BE2C (cell line): ENCODE data around the gene NR2F2.
A peak's percentile ranks its signal among the peaks of the same experiment; 100 is the strongest.

Experiments
- DNase-seq: peaks from one replicate; pipeline ENCODE4 v3.0.0-alpha.2; 2020
- H3K27me3 ChIP-seq: fragments of 250-450 bp; sonication (Bioruptor Pico); 2 replicates; pipeline ENCODE4 v1.5.1; 2020; ENCODE audit warnings: mild to moderate bottlenecking
- H3K36me3 ChIP-seq: fragments of 250-450 bp; sonication (Bioruptor Pico); 2 replicates; pipeline ENCODE4 v1.5.1; 2020; ENCODE audit warnings: mild to moderate bottlenecking
- H3K4me1 ChIP-seq: fragments of 250-450 bp; sonication (Bioruptor Pico); 2 replicates; pipeline ENCODE4 v1.5.1; 2020
- H3K4me3 ChIP-seq: 2 replicates; pipeline ENCODE4 v1.5.1; 2011; ENCODE audit warnings: low read depth, low read length
- H3K9me3 ChIP-seq: fragments of 250-450 bp; sonication (Bioruptor Pico); 2 replicates; pipeline ENCODE4 v1.5.1; 2020
- TF ChIP-seq, protein P1 (sequence below): IDR thresholded peaks from 2 replicates; pipeline ENCODE4 v1.5.1; 2012; ENCODE audit warnings: mild to moderate bottlenecking, low read depth, low read length

The NR2F2 gene

DNA sequence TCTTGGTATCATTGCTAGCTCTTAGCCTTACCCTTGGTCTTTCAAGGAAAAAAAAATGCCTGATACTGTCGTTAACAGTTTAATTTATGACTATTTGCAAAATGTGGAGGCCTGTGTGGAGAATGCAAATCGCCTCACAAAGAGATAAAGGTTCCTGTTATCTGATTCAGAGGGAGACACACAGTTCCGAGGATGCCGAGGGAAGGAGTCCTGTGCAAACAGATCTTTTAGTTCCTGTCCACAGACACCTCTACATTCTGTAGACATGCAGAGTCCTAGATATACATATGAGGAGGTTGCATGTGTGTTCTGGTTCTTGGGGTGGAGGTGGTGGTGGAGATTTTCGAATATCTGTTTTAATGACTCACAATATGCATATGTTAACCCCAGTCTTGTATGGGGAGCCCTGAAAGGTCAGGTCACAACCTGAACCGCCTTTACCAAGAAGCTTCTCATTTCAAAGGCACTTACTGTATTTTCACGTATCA, 5.7 kb downstream of the NR2F2 start:
- Histone ChIP-seq H3K4me3 (peak overlapping the region; percentile 74), H3K4me1 (no peaks in the 10 kb centered on the region; the same call in 1 of the 2 replicates), H3K36me3 (peaks cover 39% of the 10 kb centered on the region), H3K27me3 (no peaks in the 10 kb centered on the region), H3K9me3 (no peaks in the 10 kb centered on the region)
- DNase-seq, result no peak
- TF ChIP-seq, protein P1, sequence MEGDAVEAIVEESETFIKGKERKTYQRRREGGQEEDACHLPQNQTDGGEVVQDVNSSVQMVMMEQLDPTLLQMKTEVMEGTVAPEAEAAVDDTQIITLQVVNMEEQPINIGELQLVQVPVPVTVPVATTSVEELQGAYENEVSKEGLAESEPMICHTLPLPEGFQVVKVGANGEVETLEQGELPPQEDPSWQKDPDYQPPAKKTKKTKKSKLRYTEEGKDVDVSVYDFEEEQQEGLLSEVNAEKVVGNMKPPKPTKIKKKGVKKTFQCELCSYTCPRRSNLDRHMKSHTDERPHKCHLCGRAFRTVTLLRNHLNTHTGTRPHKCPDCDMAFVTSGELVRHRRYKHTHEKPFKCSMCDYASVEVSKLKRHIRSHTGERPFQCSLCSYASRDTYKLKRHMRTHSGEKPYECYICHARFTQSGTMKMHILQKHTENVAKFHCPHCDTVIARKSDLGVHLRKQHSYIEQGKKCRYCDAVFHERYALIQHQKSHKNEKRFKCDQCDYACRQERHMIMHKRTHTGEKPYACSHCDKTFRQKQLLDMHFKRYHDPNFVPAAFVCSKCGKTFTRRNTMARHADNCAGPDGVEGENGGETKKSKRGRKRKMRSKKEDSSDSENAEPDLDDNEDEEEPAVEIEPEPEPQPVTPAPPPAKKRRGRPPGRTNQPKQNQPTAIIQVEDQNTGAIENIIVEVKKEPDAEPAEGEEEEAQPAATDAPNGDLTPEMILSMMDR, result no peak

DNA sequence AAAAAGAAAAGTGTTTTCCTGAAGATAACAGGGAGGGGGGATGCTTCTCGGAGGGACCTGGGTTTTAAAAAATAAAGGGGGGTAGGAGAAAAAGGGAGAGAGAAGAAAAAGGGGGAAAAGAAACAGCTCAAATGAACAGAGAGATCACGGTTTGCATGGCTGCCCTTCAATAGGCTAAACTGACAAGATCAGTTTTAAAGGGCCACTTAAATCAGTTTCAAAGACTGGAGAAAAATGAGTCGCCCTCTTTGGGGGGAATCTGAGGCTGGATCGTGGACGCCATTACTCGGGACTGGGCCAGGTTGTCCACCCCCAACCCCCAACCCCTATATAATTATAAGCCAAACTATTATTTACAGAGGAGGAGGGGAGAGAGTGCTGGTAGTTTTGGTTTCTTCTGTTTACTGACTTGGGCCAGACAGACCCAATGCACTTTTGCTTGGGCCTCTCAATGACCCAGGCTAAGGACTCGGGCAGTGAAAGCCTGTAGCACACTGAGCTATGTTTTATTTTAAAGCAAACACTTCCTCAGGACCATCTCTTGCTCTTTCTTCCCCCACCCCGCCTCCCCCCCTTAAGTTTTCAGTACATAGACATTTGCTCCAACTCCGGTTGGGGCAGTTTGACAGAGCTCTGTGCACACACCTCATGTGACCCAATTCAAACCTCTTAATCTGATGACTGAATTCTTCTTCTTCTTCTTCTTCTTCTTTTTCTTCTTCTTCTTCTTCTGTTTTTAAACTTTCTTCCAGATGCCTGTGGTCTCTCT, 6.3 kb downstream of the NR2F2 start:
- H3K4me3 ChIP-seq, result peak overlapping the region; percentile 74
- H3K4me1 ChIP-seq, result peaks cover 4% of the 10 kb centered on the region
- TF ChIP-seq, protein P1, result no peak
- H3K9me3 ChIP-seq, result no peaks in the 10 kb centered on the region
- no peak for DNase-seq
- peaks cover 39% of the 10 kb centered on the region for H3K36me3 ChIP-seq
- H3K27me3 ChIP-seq, result no peaks in the 10 kb centered on the region

DNA sequence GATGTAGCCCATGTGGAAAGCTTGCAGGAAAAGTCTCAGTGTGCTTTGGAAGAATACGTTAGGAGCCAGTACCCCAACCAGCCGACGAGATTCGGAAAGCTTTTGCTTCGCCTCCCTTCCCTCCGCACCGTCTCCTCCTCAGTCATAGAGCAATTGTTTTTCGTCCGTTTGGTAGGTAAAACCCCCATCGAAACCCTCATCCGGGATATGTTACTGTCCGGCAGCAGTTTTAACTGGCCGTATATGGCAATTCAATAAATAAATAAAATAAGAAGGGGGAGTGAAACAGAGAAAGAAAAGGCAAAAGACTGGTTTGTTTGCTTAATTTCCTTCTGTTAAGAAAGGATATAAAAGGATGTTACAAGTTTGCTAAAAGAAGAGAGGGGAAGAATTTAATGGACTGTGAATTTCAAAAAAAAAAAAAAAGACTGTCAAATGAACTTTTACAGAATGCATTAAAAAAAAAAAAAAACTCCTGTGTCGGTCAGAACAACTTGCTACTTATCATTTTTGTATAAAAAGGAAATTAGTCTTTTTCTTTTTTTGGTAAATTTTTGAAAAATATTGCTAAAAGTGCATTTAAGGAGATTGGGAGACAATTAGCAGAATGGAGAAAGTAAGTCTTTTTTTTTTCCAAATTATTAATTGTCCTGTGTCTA, 7.0 kb downstream of the NR2F2 start:
- Histone ChIP-seq H3K36me3 (peaks cover 39% of the 10 kb centered on the region), H3K4me3 (peak overlapping the region; percentile 74), H3K9me3 (no peaks in the 10 kb centered on the region), H3K4me1 (peaks cover 9% of the 10 kb centered on the region), H3K27me3 (no peaks in the 10 kb centered on the region)
- TF ChIP-seq, protein P1, result no peak
- no peak for DNase-seq

DNA sequence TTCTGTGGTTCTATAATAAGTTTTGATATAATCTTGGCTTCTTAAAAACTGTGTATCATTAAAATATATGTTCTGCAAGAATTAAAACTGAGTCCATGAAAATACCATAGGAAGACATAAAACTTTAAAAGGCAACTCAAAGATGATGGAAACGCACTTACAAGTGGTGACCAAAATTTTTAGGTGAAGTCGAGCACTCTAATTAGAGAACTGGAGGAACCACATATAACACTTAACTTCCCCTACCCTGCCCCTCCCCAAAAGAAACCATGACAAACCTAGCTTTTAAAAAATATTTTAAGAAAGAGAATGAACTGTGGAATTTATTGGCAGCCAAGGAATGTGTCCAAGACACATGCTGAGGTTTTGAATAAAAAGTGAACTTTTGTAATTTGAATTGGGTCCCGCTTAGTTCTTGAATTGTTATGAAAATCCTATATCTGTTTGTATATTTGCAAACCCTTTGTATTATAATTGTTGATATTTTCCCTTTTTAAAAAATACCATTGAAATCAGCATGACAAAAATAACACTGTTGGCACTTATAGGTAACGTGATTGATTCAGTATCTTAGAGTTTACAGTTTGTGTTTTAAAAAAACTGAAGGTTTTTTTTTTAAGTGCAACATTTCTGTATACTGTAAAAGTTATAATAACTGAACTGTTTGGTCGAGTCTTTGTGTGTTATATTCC, 7.7 kb downstream of the NR2F2 start:
- Histone ChIP-seq H3K36me3 (peaks cover 39% of the 10 kb centered on the region), H3K4me3 (peak overlapping the region; percentile 74), H3K4me1 (peaks cover 9% of the 10 kb centered on the region), H3K27me3 (no peaks in the 10 kb centered on the region), H3K9me3 (no peaks in the 10 kb centered on the region)
- DNase-seq, result no peak
- TF ChIP-seq, protein P1, result no peak

DNA sequence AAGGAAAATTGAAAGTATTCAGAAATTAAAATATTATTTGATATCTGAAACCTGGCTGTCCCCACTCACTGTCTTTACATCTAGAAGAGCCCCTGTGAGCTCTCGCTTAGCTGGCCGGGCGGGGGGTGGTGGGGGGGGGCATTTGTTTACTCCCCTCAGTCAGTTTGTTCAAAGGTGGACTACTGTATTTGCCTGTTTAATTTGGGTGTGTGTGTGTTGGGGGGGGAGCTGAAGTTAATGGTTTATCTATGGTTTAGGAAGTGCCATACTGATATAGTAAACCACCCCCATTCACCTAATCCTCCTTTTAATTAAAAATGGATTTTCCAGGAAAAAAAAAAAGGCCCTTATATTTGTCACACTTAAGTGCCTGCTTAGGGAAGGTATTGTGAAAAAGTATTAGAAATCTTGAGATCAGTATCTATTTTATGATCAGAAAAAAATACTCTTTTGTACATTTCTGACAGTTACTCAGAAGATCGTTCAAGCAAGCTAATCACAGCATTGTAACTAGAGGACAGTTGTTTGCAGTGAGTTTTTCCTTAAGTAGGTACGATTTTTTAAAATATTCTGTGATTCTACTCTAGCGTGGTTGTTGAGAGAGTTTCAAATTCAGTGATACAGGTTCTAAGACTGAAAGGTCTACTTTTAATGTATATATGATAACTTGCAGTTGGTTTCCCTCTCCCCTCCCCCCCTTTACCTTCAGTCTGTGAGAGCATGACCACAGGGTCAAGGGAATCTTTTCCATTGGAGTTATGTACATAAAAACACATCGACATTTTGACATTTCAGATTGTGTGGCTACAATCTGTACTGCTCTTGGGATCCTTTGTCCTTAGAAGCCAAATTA, 8.5 kb downstream of the NR2F2 start:
- H3K27me3 ChIP-seq, result no peaks in the 10 kb centered on the region
- peak overlapping the region; percentile 74 for H3K4me3 ChIP-seq
- H3K36me3 ChIP-seq, result peaks cover 39% of the 10 kb centered on the region
- no peak for DNase-seq
- no peaks in the 10 kb centered on the region for H3K9me3 ChIP-seq
- H3K4me1 ChIP-seq, result peaks cover 9% of the 10 kb centered on the region
- TF ChIP-seq, protein P1, result no peak
